Liver (tissue), 9 donors: ENCODE measurements around the gene SLC2A5. TPM values are rescaled to one million over a fixed set of nuclear protein-coding genes. Genes with fewer than 3 reads are reported as not detected.

Experiments used
- DNase-seq: peaks from one replicate; pipeline ENCODE4 v3.0.0-alpha.2; 2017; ENCODE audit warnings: low spot score
- H3K27ac ChIP-seq, 2 donors: one replicate each; pipeline ENCODE4 v1.7.0; 2013; ENCODE audit warnings: inconsistent platforms in 2 of 2, low read length in 2 of 2, control low read depth in 1 of 2, low read depth in 1 of 2, mild to moderate bottlenecking in 1 of 2
- H3K27me3 ChIP-seq, 4 donors: one replicate each; pipeline versions ENCODE4 v1.6.1 to v1.7.0; 2013; ENCODE audit warnings: low read length in 3 of 4, inconsistent platforms in 1 of 4, mild to moderate bottlenecking in 1 of 4, moderate library complexity in 1 of 4; ENCODE audit not compliant: control insufficient read depth in 4 of 4, insufficient read depth in 4 of 4
- H3K36me3 ChIP-seq, 4 donors: one replicate each; pipeline versions ENCODE4 v1.6.1 to v1.7.0; 2013; ENCODE audit warnings: low read length in 3 of 4, mild to moderate bottlenecking in 3 of 4, low read depth in 1 of 4, moderate library complexity in 1 of 4; ENCODE audit not compliant: control insufficient read depth in 4 of 4, insufficient read depth in 3 of 4
- H3K4me1 ChIP-seq, 4 donors: one replicate each; pipeline versions ENCODE4 v1.6.1 to v1.7.0; 2013; ENCODE audit warnings: low read length in 3 of 4, mild to moderate bottlenecking in 3 of 4, moderate library complexity in 1 of 4; ENCODE audit not compliant: control insufficient read depth in 4 of 4, insufficient read depth in 4 of 4
- H3K4me3 ChIP-seq, 3 donors: one replicate each; pipeline versions ENCODE4 v1.6.1 to v1.7.0; 2013; ENCODE audit warnings: low read length in 3 of 3, control low read depth in 1 of 3, low read depth in 1 of 3, mild to moderate bottlenecking in 1 of 3
- H3K9ac ChIP-seq, 2 donors: one replicate each; pipeline ENCODE4 v1.7.0; 2013; ENCODE audit warnings: low read length in 2 of 2, mild to moderate bottlenecking in 2 of 2, moderate library complexity in 2 of 2, control low read depth in 1 of 2, low read depth in 1 of 2
- H3K9me3 ChIP-seq, 4 donors: one replicate each; pipeline versions ENCODE4 v1.6.1 to v1.7.0; 2013; ENCODE audit warnings: low read length in 3 of 4; ENCODE audit not compliant: control insufficient read depth in 4 of 4
- EGR1 ChIP-seq, 2 donors: IDR thresholded peaks; 2 replicates each; pipeline ENCODE4 v1.6.1; 2016 to 2018; ENCODE audit warnings: antibody characterized with exemption in 2 of 2, low read depth in 2 of 2
- FOXA1 ChIP-seq: IDR thresholded peaks from 2 replicates; pipeline ENCODE4 v1.6.1; 2016; ENCODE audit warnings: antibody characterized with exemption
- FOXA2 ChIP-seq: IDR thresholded peaks from 2 replicates; pipeline ENCODE4 v1.6.1; 2016; ENCODE audit warnings: antibody characterized with exemption
- GABPA ChIP-seq, 2 donors: IDR thresholded peaks in 1 of 2; conservative IDR thresholded peaks in 1 of 2; 2 replicates each; pipeline ENCODE4 v1.6.1; 2016; ENCODE audit warnings: antibody characterized with exemption in 2 of 2, mild to moderate bottlenecking in 1 of 2, moderate library complexity in 1 of 2
- HNF4A ChIP-seq, 2 donors: conservative IDR thresholded peaks; 2 replicates each; pipeline ENCODE4 v1.6.1; 2016; ENCODE audit warnings: antibody characterized with exemption in 2 of 2, mild to moderate bottlenecking in 2 of 2
- HNF4G ChIP-seq: IDR thresholded peaks from 2 replicates; pipeline ENCODE4 v1.6.1; 2016; ENCODE audit warnings: antibody characterized with exemption
- JUND ChIP-seq, 2 donors: IDR thresholded peaks; 2 replicates each; pipeline ENCODE4 v1.6.1; 2016; ENCODE audit warnings: antibody characterized with exemption in 2 of 2
- NR2F2 ChIP-seq: IDR thresholded peaks from 2 replicates; pipeline ENCODE4 v1.6.1; 2016; ENCODE audit warnings: antibody characterized with exemption
- RAD21 ChIP-seq, 2 donors: IDR thresholded peaks; 2 replicates each; pipeline ENCODE4 v1.6.1; 2016; ENCODE audit warnings: antibody characterized with exemption in 2 of 2, mild to moderate bottlenecking in 2 of 2
- SP1 ChIP-seq: IDR thresholded peaks from 2 replicates; pipeline ENCODE4 v1.6.1; 2018; ENCODE audit warnings: antibody characterized with exemption, mild to moderate bottlenecking
- YY1 ChIP-seq: IDR thresholded peaks from 2 replicates; pipeline ENCODE4 v1.6.1; 2016; ENCODE audit warnings: antibody characterized with exemption, mild to moderate bottlenecking
- WGBS: extraction: QIAGEN DNeasy Blood & Tissue Kit; methylation state at CpG from one replicate; pipeline ENCODE4 v1.1.7; 2013; 5-methylcytosine and 5-hydroxymethylcytosine counted together
- polyA plus RNA-seq, 2 donors: library from polyadenylated mRNA; stranded (reverse) in 1 of 2; unstranded in 1 of 2; fragments of 200-250 nt in 1 of 2; fragments of >200 nt in 1 of 2; fragmentation: Nextera tagmentation in 1 of 2; extraction: Ambion mirVana in 1 of 2; gene quantifications; one replicate each; pipeline versions ENCODE4 v1.2.1 to v1.2.3, GENCODE V29; 2013 to 2015
- total RNA-seq, 2 donors: library from RNA; depleted of rRNA; stranded (reverse); fragments of >200 nt; gene quantifications; one replicate each; pipeline ENCODE4 v1.2.3, GENCODE V29; 2014
- TF ChIP-seq, protein P1 (sequence below): fragments of 150-350 bp; IDR thresholded peaks from 2 replicates; pipeline ENCODE4 v1.5.1; 2017; ENCODE audit warnings: improper control_type of control experiment, low read depth, low read length; ENCODE audit not compliant: missing input control
- TF ChIP-seq, protein P2 (sequence below): IDR thresholded peaks from 2 replicates; pipeline ENCODE4 v1.6.1; 2016; ENCODE audit warnings: antibody characterized with exemption
- TF ChIP-seq, protein P3 (sequence below): IDR thresholded peaks from 2 replicates; pipeline ENCODE4 v1.6.1; 2016; ENCODE audit warnings: antibody characterized with exemption
- TF ChIP-seq, protein P4 (sequence below): IDR thresholded peaks from 2 replicates; pipeline ENCODE4 v1.6.1; 2016; ENCODE audit warnings: antibody characterized with exemption
- donor health status: healthy.
- donor health status: healthy.
- donor health status: healthy.
- donor health status: healthy.
- donor health status: healthy.

The SLC2A5 gene
- total and polyA plus RNA-seq, 4 donors = 0.07 to 1.6 (median 0.13) TPM

DNA sequence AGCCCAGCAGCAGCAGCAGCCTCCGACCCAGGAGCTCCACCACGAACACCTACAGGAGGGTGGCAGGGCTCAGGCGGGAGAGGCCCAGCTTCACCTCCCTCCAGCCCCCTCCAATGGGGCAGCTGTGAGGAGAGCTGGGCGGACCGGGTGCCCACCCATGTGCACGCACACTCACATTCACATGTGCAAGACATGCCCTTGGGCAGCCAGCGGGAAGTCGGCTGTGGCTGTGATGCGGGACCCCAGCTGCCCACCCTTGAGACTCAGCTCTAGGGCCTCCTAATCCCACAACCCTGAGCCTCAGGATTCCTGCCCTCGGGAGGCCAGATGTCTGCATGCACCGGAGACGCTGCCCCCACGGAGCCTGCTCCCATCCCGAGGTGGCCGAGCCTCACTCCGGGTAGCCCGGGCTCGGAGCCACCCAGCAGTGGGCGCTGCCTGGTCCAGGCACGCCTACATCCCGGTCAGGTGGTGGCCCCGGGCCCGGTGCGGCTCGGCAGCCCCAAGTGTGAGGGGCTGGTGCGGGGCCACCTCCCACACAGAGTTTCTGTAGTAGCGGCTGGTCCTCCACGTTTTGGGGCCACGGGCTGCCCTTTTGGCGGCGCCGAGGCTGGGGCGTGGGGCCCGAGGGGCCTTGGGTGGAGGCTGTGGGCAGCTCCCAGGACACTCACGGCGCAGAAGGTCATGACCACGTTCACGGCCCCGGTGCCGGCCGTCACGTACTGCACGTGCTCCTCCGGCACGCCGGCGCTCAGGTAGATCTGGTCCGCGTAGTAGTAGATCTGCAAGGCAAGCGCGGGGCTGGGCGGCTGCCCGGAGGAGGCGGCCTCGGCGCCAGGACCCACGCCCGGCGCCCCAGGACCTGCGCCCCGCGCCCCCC lies 30.3 kb downstream of the SLC2A5 start:
- H3K9ac ChIP-seq = no peak overlapping the region
- no peak overlapping the region for H3K27ac ChIP-seq
- H3K4me1 ChIP-seq = peaks cover 0 to 1% (median 0%) of the 10 kb centered on the region in 4 donors
- no peaks in the 10 kb centered on the region for H3K27me3 ChIP-seq
- TF ChIP-seq RAD21 (IDR thresholded peaks at IDR 0.05) = no peak
- no peak for TF ChIP-seq JUND (IDR thresholded peaks at IDR 0.05)
- TF ChIP-seq, protein P1, sequence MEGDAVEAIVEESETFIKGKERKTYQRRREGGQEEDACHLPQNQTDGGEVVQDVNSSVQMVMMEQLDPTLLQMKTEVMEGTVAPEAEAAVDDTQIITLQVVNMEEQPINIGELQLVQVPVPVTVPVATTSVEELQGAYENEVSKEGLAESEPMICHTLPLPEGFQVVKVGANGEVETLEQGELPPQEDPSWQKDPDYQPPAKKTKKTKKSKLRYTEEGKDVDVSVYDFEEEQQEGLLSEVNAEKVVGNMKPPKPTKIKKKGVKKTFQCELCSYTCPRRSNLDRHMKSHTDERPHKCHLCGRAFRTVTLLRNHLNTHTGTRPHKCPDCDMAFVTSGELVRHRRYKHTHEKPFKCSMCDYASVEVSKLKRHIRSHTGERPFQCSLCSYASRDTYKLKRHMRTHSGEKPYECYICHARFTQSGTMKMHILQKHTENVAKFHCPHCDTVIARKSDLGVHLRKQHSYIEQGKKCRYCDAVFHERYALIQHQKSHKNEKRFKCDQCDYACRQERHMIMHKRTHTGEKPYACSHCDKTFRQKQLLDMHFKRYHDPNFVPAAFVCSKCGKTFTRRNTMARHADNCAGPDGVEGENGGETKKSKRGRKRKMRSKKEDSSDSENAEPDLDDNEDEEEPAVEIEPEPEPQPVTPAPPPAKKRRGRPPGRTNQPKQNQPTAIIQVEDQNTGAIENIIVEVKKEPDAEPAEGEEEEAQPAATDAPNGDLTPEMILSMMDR = no peak
- no peak for TF ChIP-seq NR2F2
- peak overlapping the region in 1 of 3 donors; percentile 9 for H3K4me3 ChIP-seq
- H3K9me3 ChIP-seq = peaks cover 4 to 6% (median 5%) of the 10 kb centered on the region in 4 donors
- WGBS = 54% methylated on average over 62 of the region's 62 CpGs
- DNase-seq = no peak
- no peaks in the 10 kb centered on the region for H3K36me3 ChIP-seq

DNA sequence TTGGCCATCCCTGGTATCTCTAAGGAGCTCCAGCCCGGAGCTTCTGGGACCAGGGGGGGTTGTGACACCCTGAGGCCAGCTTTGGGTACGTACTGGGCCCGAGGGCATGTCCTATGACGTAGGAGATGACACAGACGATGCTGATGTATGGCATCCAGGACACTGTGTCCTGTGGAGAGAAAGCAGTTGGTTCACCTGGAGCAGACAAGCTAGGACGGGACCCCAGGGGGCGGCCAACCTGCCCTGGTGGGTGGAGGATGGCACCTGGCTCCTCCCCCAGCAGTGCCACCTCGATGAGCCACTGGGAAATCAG lies 31.1 kb downstream of the SLC2A5 start:
- DNase-seq = no peak
- no peaks in the 10 kb centered on the region for H3K36me3 ChIP-seq

DNA sequence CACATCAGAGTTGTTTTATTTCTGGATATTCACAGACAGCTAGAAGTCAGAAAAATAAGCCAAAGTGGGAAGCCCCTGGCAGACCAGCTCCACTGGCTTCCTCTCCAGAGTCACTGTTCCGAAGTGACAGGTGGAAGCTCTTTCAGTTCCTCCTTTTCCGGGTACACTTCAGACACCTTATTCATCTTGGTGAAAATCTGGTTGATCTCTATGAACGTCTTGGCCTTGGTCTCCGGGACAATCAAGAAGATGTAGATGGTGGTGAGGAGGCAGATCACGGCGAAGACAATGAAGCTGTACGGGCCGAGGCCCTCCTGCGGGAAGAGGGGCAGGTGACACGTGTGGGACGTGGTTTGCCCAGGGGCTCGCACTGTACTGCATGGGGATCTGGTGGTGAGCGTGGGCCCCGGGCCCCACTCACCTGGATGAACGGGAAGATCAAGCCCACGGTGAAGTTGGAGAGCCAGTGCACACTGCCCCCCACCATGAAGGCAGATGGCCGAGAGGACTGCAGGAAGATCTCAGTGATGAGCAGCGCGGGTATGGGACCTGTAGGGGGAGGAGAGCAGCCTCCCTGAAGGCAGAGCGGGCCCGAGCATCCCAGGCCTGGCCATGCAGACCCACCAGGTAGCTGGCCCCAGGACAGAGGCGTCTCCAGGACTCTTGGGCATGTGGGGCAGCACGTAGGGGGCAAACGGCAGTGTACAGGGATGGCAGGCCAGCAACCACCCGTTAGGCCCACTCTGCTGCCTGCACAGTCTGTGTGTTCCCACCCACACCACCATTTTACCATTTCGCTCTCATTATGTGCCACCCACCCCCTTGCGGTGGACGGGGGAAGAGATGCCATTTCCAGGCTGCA lies 31.7 kb downstream of the SLC2A5 start:
- peaks cover 4 to 6% (median 5%) of the 10 kb centered on the region in 4 donors for H3K9me3 ChIP-seq
- no peak for DNase-seq
- no peak overlapping the region for H3K27ac ChIP-seq
- H3K4me3 ChIP-seq = no peak overlapping the region
- no peak overlapping the region for H3K9ac ChIP-seq
- 84% methylated on average over 28 of the region's 28 CpGs for WGBS
- H3K27me3 ChIP-seq = no peaks in the 10 kb centered on the region
- no peaks in the 10 kb centered on the region for H3K36me3 ChIP-seq
- no peak for TF ChIP-seq JUND (IDR thresholded peaks at IDR 0.05)
- no peak for TF ChIP-seq YY1
- no peak for TF ChIP-seq EGR1 (IDR thresholded peaks at IDR 0.05; ENCODE audit: low read depth in 2 of 2)
- no peak for TF ChIP-seq FOXA2
- TF ChIP-seq NR2F2 = no peak
- TF ChIP-seq, protein P2, sequence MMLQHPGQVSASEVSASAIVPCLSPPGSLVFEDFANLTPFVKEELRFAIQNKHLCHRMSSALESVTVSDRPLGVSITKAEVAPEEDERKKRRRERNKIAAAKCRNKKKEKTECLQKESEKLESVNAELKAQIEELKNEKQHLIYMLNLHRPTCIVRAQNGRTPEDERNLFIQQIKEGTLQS = no peak
- no peak for TF ChIP-seq SP1
- TF ChIP-seq, protein P3, sequence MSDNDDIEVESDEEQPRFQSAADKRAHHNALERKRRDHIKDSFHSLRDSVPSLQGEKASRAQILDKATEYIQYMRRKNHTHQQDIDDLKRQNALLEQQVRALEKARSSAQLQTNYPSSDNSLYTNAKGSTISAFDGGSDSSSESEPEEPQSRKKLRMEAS = no peak
- H3K4me1 ChIP-seq = no peaks in the 10 kb centered on the region

More for the DNA sequence above, 31.1 kb downstream of the SLC2A5 start:
- H3K27me3 ChIP-seq = no peaks in the 10 kb centered on the region
- H3K9ac ChIP-seq = no peak overlapping the region
- H3K4me3 ChIP-seq = no peak overlapping the region
- 77% methylated on average over 8 of the region's 8 CpGs for WGBS
- H3K27ac ChIP-seq = no peak overlapping the region
- H3K9me3 ChIP-seq = peaks cover 4 to 6% (median 5%) of the 10 kb centered on the region in 4 donors
- no peaks in the 10 kb centered on the region for H3K4me1 ChIP-seq
- TF ChIP-seq, protein P3 = no peak
- no peak for TF ChIP-seq FOXA2
- no peak for TF ChIP-seq RAD21 (IDR thresholded peaks at IDR 0.05)
- TF ChIP-seq, protein P4, sequence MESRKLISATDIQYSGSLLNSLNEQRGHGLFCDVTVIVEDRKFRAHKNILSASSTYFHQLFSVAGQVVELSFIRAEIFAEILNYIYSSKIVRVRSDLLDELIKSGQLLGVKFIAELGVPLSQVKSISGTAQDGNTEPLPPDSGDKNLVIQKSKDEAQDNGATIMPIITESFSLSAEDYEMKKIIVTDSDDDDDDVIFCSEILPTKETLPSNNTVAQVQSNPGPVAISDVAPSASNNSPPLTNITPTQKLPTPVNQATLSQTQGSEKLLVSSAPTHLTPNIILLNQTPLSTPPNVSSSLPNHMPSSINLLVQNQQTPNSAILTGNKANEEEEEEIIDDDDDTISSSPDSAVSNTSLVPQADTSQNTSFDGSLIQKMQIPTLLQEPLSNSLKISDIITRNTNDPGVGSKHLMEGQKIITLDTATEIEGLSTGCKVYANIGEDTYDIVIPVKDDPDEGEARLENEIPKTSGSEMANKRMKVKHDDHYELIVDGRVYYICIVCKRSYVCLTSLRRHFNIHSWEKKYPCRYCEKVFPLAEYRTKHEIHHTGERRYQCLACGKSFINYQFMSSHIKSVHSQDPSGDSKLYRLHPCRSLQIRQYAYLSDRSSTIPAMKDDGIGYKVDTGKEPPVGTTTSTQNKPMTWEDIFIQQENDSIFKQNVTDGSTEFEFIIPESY = no peak
- TF ChIP-seq FOXA1 = no peak
- TF ChIP-seq YY1 = no peak
- TF ChIP-seq JUND (IDR thresholded peaks at IDR 0.05) = no peak
- TF ChIP-seq NR2F2 = no peak
- no peak for TF ChIP-seq HNF4A (conservative IDR thresholded peaks at IDR 0.05)
- TF ChIP-seq GABPA (IDR thresholded peaks at IDR 0.05 in 1 of 2, conservative IDR thresholded peaks at IDR 0.05 in 1 of 2) = no peak
- TF ChIP-seq HNF4G = no peak
